Measurements from ENCODE around the gene PLXNB2.

The PLXNB2 gene

DNA sequence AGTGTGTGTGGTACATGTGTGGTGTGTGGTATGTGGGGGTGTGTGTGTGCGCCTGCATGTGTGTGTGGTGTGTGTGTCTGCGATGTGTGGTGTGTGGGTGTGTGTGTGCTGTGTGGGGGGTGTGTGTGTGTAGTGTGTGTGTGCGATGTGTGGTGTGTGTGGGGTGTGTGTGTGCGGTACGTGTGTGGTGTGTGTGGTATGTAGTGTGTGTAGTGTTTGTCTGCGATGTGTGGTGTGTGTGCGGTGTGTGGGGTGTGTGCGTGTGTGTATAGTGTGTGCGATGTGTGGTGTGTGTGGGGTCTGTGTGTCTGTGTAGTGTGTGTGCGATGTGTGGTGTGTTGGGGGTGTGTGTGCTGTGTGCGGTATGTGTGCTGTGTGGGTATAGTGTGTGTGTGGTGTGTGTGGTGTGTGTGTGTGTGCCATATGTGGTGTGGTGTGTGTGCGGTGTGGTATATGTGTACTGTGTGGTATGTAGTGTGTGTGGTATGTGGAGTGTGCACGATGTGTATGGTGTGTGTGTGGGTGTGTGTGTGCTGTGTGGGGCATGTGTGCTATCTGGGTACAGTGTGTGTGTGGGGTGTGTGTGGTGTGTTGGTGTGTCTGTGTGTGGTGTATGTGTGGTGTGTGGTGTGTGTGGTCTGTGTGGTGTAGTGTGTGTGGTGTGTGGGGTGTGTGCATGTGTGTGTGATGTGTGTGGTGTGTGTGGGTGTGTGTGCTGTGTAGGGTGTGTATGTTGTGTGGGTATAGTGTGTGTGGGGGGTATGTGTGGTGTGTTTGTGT lies 30.0 kb upstream of the PLXNB2 start:
- TF ChIP-seq GATA2 (IDR thresholded peaks at IDR 0.05; ENCODE audit: low read depth, low read length), result no peak
- TF ChIP-seq GATA3 (IDR thresholded peaks at IDR 0.05; ENCODE audit: low read depth, low read length), result no peak

DNA sequence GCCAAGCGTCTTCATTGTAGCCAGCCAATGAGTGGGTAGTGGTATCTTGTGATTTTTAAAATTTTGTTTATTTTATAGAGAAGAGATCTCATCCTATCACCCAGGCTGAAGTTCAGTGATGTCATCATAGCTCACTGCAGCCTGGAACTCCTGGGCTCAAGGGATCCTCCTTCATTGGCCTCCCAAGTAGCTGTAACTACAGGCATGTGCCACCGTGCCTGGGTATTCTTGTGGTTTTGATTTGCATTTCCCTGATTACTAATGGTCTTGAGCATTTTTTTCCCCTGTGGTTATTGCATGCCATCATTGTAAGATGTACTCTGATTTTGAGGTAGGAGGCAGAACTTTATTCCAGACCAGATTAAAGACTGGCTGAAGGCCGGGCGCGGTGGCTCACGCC lies 21.8 kb upstream of the PLXNB2 start:
- TF ChIP-seq GATA2 (IDR thresholded peaks at IDR 0.05; ENCODE audit: low read depth, low read length) (no peak), GATA3 (IDR thresholded peaks at IDR 0.05; ENCODE audit: low read depth, low read length) (no peak)

DNA sequence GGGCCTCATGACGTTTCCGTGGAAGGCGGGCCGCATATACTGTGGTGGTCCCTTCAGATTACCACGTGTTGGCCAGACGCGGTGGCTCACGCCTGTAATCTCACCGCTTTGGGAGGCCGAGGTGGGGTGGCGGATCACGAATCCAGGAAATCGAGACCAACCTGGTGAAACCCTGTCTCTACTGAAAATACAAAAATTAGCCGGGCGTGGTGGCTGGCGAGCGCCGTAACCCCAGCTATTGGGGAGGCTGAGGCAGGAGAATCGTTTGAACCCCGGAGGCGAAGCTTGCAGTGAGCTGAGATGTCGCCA lies 20.2 kb upstream of the PLXNB2 start:
- no peak for TF ChIP-seq GATA3 (IDR thresholded peaks at IDR 0.05; ENCODE audit: low read depth, low read length)
- TF ChIP-seq GATA2 (IDR thresholded peaks at IDR 0.05; ENCODE audit: low read depth, low read length), result no peak

DNA sequence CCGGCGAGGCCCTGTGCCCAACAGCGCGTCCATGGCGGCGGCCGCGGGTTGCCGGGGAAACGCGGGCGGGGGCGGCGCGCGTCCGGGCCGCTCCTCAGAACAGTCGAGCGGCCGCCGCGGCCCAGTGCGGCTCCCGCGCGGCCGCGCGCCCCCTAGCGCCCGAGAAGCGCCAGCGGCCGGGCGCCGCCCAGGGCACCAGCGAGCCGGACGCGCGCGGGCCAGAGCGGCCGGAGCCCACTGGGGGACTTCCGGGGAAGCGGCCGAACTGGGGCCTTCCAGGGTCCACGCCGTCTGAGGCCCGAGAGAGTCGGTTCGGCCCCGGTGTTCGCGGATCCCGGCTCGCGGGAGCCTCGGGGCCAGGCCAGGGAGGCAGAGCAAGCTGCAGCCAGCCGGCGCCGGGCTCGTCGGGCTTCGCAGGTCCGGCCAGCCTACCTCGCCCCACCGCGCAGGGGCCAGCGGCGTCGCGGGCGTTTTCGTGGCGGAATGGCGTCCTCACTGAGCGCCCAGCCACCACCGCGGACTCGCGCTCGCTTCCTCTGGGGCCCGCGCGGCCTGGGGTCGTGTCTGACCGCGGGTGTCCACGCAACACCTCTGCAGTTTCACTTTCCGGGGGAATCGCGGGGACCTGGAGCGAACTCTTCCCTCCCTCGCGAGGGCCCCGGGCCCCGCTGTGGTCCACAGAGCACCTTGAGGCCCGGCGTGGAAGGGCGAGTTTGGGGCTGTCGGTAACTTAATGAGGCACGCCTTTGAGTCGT lies 19.7 kb upstream of the PLXNB2 start, which contains the start of gene DENND6B:
Gene DENND6B (minus strand): TSS at position 57 of the 755 bp plus-strand sequence. CDS start 24 bp downstream, at position 33.
- TF ChIP-seq GATA3 (IDR thresholded peaks at IDR 0.05; ENCODE audit: low read depth, low read length) (no peak), GATA2 (IDR thresholded peaks at IDR 0.05; ENCODE audit: low read depth, low read length) (no peak)

DNA sequence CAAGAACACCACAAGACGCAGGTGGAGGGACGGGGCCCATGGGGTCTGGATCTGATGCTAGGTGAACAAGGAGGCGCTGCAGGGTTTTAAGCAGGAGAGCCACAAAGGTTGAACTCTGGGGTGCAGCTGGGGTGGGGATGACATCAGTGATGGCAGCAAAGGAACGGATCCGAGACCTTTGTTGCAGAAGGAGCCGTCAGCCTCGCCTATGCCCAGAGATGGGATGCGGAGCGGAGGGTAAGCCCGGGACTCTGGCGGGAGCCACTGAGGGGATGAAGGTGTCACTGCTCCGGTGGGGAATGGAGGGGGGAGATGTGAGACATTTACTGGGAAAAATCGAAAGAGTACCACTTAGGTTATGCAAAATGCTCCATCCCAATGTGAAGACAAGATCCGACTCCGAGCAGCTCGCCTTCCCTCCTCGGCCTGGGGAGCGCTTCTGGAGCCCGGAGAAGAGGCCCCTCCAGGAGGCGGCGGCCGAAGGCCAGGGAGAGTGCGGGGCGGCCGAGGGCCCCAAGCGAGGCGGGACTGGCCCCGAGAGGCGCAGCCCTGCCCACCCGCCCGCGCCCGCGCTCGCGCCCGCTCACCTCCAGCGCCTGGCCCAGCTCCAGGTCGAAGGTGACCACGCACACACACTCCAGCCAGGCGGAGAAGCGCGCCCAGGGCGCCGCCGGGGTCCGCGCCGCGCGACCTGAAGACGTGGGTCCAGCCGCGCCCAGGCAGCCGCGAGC lies 18.9 kb upstream of the PLXNB2 start:
- TF ChIP-seq GATA2 (IDR thresholded peaks at IDR 0.05; ENCODE audit: low read depth, low read length), result no peak
- TF ChIP-seq GATA3 (IDR thresholded peaks at IDR 0.05; ENCODE audit: low read depth, low read length), result no peak

DNA sequence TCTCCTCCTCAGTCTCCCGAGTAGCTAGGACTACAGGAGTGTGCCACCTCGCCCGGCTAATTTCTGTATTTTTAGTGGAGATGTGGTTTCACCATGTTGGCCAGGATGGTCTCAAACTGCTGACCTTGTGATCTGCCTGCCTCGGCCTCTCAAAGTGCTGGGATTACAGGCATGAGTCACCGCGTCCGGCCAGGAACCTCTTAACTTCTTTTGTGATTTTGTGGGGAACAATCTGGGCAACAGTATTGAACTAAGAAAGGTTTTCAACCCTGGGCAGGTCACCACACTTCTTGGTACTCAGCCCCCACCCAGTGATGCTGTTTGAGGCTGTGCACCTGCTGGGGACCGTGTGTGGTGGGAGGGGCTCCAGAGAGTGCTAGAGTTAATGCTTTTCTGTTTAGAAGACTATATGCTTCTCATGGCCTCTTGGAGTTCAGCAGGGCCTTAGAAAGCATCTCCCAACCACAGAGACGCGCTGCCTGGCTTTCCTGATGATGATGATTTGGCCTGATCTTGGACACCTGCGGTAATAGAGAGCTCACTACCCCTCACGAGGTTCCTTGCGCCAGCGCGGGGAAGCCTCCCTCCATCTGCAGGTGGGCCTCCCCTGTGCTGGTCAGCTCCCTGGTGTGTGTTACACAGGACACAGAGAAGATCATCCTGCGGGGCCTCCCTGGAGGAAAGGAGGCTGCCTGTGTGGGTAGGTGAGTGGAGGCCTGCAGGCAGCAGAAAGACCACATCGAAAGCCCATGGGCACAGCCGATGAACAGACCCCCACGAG lies 18.2 kb upstream of the PLXNB2 start:
- TF ChIP-seq GATA2 (IDR thresholded peaks at IDR 0.05; ENCODE audit: low read depth, low read length) (no peak), GATA3 (IDR thresholded peaks at IDR 0.05; ENCODE audit: low read depth, low read length) (no peak)

DNA sequence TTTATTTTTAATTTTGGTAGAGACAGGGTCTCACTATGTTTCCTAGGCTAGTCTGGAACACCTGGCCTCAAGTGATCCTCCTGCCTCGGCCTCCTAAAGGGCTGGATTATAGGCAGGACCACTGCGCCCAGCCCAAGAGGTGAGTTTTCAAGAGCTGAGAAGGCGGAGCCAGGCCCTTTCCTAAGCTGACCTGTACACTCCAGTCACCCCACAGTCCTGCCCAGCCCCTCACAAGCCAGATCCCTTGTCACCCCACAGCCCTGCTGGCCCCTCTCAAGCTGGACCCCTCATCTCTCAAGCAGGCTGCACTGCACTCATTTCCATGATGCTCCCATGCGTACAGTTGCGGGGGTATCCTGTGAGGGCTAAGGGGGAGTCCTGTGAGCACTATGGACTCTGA lies 16.5 kb upstream of the PLXNB2 start:
- TF ChIP-seq GATA2 (IDR thresholded peaks at IDR 0.05; ENCODE audit: low read depth, low read length) (no peak), GATA3 (IDR thresholded peaks at IDR 0.05; ENCODE audit: low read depth, low read length) (no peak)

DNA sequence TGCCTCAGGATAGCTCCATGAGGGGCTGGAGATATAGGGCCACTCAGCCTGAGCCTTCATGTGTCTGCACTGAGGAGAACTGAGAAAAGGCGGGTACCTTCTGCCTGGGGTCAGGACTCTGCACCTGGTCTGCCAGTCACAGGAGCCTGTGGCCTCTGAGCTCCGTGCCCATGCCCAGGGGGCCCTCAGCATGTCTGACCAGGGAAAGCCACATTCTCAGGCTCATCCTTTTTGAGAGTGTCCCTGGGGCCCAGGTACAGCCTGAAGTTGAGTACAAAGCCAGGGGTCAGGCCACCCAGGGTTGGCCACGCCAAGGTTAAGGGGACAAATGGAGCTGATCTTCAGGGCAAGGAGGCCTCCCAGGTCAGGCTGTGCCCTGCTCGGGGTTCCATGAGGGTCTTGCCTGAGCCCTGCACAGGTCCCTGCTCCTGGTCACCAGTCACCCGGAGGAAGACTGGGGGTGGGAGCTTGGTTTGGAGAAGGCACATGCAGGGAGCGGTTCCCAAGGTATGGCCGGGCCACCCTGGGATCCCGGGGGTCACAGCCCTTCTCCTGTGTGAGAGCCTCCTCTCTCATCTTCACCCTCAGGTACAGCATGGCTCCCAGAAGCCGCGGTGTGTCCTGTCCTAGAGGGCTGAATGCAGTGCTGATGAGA lies 13.4 kb upstream of the PLXNB2 start:
- TF ChIP-seq GATA3 (IDR thresholded peaks at IDR 0.05; ENCODE audit: low read depth, low read length) (no peak), GATA2 (IDR thresholded peaks at IDR 0.05; ENCODE audit: low read depth, low read length) (no peak)

DNA sequence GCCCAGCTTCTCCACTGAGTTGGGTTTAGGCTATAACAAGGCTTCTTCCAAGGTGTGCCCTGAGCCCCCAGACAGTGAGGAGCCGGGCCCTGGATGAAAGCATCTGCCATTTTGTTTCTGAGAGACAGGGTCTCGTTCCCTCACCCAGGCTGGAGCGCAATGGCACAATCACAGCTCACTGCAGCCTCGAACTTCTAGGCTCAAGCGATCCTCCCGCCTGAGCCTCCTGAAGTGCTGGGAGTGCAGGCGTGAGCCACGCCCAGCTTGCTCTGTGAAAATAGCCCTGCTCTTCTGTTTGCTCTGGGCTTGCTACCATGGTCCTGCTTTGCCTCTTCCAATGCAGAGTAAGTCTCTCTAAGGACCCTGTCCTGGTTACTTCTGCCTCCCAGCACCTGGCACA lies 12.7 kb upstream of the PLXNB2 start:
- no peak for TF ChIP-seq GATA2 (IDR thresholded peaks at IDR 0.05; ENCODE audit: low read depth, low read length)
- TF ChIP-seq GATA3 (IDR thresholded peaks at IDR 0.05; ENCODE audit: low read depth, low read length), result no peak

DNA sequence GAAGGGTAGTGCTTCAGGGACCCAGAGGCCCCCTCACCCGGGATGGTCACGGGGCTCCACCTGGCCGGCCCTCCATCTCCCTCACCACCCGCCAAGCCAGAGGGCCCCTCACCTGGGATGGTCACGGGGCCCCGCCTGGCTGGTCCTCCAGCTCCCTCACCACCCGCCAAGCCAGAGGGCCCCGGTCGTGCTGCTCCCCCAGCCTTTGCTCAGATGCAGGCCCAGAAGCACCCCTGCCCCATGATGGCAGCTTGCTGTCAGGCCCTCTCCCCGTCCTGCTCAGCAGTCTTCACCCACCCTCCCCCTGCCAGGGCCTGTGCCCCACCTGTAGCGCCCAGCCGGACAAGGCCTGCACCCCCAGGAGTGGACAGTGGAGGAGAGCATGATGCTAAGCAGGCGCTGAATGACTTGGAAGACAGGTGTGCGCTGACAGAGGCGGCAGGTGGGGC lies 12.1 kb upstream of the PLXNB2 start:
- TF ChIP-seq GATA2 (IDR thresholded peaks at IDR 0.05; ENCODE audit: low read depth, low read length) (no peak), GATA3 (IDR thresholded peaks at IDR 0.05; ENCODE audit: low read depth, low read length) (no peak)

DNA sequence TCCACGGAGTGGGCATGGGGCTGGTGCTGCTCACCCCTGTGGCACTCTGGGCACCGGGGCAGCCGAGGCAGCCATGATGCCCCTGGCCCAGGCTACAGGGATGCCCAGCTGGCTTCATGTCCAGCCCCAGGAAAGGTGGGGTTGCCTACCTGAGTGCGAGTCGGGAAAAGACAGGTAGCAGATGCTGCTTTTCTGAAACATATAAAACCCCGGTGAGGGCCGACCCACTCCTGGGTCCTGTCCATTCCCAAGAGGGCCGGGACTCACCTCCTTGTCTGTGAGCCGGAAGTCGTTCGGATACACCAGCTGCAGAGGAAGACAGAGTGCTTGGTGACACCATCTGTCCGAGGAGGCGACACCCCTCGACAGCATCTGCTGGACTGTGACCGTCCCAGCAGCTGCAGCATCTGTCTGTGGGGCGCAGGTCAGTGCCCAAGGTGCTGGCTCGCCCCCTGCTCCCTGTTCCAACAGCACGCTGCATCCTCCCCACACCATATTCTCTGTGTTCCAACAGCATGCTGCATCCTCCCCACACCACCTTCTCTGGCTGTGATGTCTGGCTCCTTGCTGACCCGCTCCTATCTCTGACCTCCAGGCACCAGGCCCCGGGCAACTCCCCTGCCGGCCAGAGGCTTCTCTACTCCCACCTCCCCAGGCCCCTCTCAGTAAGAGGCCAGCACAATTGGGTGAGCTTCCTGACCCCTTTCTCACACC lies 11.4 kb upstream of the PLXNB2 start:
- TF ChIP-seq GATA2 (IDR thresholded peaks at IDR 0.05; ENCODE audit: low read depth, low read length), result no peak
- TF ChIP-seq GATA3 (IDR thresholded peaks at IDR 0.05; ENCODE audit: low read depth, low read length), result no peak

DNA sequence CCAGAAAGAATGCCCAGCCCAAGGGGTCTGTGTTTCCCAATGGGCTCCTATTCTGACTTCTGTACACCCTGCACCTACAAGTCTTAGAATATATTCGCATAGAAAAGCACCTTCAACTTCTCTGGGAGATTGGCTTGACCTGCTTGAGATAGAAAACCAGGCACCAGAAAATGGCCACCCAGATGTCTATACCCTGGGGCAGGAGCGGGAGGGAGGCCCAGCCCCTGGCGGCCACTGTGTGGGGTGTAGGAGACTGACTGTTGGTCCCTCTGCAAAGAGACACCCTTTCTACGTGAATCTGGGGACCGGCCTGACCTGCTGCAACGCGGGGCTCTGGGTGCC lies 10.9 kb upstream of the PLXNB2 start:
- TF ChIP-seq GATA3 (IDR thresholded peaks at IDR 0.05; ENCODE audit: low read depth, low read length), result no peak
- no peak for TF ChIP-seq GATA2 (IDR thresholded peaks at IDR 0.05; ENCODE audit: low read depth, low read length)

DNA sequence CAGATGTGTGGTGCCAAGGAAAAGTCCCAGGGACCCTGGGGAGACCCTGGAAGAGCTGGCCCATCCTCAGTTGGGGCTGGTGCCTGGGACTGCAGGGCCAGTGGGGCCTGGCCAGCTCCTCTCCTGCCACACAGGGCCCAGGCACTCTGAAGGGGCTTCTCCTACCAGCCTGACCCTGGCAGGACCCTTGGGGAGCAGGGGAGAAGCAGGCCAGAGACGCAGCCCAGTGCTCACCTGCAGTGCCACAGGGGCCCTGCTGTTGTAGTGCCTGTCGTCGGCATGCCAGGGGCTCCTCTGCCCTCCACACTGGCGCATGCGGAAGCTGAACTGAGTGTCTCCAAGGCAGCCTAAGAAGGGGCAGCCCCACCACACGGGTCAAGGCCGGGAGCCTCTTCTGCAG lies 10.2 kb upstream of the PLXNB2 start:
- TF ChIP-seq GATA3 (IDR thresholded peaks at IDR 0.05; ENCODE audit: low read depth, low read length) (no peak), GATA2 (IDR thresholded peaks at IDR 0.05; ENCODE audit: low read depth, low read length) (no peak)

Data from SH-SY5Y (cell line).